ENCODE measurements around the gene ADPRHL1. TPM values are rescaled to one million over a fixed set of nuclear protein-coding genes. Genes with fewer than 3 reads are reported as not detected.

The ADPRHL1 gene
- total and polyA plus RNA-seq, 2 donors (not counting 3 experiments of a cell fraction or from before 2014, with no cell fraction given), result 0.52 to 0.97 TPM

GRCh38 chr13:113404723-113405471 is 48.4 kb downstream of the ADPRHL1 start:
- H4K20me1 ChIP-seq (replicated peaks; ENCODE audit: control insufficient read depth, extremely low read depth, insufficient read depth, low read length), result no peaks in the 10 kb centered on the region
- TF ChIP-seq CTCF (IDR thresholded peaks at IDR 0.05; ENCODE audit: extremely low read depth in 1 of 2, insufficient read depth in 1 of 2, low read depth in 1 of 2, low read length in 2 of 2), result no peak
- TF ChIP-seq POLR2A (IDR thresholded peaks at IDR 0.05; ENCODE audit: low read depth, low read length), result no peak
- no peak for TF ChIP-seq EZH2 (IDR thresholded peaks at IDR 0.05; ENCODE audit: borderline replicate concordance, low read depth, low read length, severe bottlenecking)
- no peak for TF ChIP-seq GATA2 (IDR thresholded peaks at IDR 0.05; ENCODE audit: insufficient read depth, insufficient read length, low read depth, low read length)
- TF ChIP-seq FOS (IDR thresholded peaks at IDR 0.05; ENCODE audit: borderline replicate concordance, insufficient read depth, low read length), result no peak
- TF ChIP-seq MYC (IDR thresholded peaks at IDR 0.05; ENCODE audit: low read depth, low read length), result no peak
- TF ChIP-seq POLR2AphosphoS5 (IDR thresholded peaks at IDR 0.05; ENCODE audit: insufficient read depth, low read depth, low read length), result no peak
- TF ChIP-seq JUN (IDR thresholded peaks at IDR 0.05; ENCODE audit: borderline replicate concordance, insufficient read depth, insufficient read length, low read depth), result no peak
- TF ChIP-seq MAX (IDR thresholded peaks at IDR 0.05; ENCODE audit: insufficient read depth, insufficient read length), result no peak
- H3K9me3 ChIP-seq (replicated peaks; ENCODE audit: control insufficient read depth, insufficient read depth, low read length), result no peaks in the 10 kb centered on the region
- H3K36me3 ChIP-seq (ENCODE audit: control insufficient read depth in 2 of 2, extremely low read depth in 1 of 2, insufficient read depth in 2 of 2, low read length in 2 of 2), result no peaks in the 10 kb centered on the region
- CTCF ChIA-PET, result no interaction called here
- no peaks in the 10 kb centered on the region for H3K4me1 ChIP-seq (ENCODE audit: control insufficient read depth, extremely low read depth, insufficient read depth, low read length)
- intact Hi-C loops (cut with micrococcal nuclease), result no loop called here
- DNase-seq (ENCODE audit: low read depth, low spot score), result no peak
- H3K9ac ChIP-seq (replicated peaks; ENCODE audit: extremely low read depth, insufficient read depth, low read length), result no peak overlapping the region
- no peaks in the 10 kb centered on the region for H3K79me2 ChIP-seq (ENCODE audit: control insufficient read depth, insufficient read depth, low read length)
- no peak overlapping the region for H3K4me2 ChIP-seq (ENCODE audit: insufficient read depth, low read length)
- no TSS peak for BruUV-seq (replicated peaks)
- POLR2A ChIA-PET, result no interaction called here
- H3K4me3 ChIP-seq (replicated peaks in 1 of 3; ENCODE audit: insufficient read depth in 1 of 3, low read depth in 1 of 3, low read length in 3 of 3), result no peak overlapping the region
- FAIRE-seq, result no peak
- no peak overlapping the region for H2AFZ ChIP-seq (ENCODE audit: low read depth, low read length)
- dilution Hi-C loops (cut with MboI; ENCODE audit: extremely low pct_ligation_motif_present, low sequenced_read_pairs), result no loop called here
- H3K27me3 ChIP-seq (ENCODE audit: control insufficient read depth in 2 of 2, insufficient read depth in 2 of 2, low read length in 2 of 2), result no peaks in the 10 kb centered on the region
- no peaks in the 10 kb centered on the region for H3K9me1 ChIP-seq (replicated peaks; ENCODE audit: control insufficient read depth, extremely low read depth, insufficient read depth, low read length)
- H3K27ac ChIP-seq (ENCODE audit: insufficient read depth, low read depth, low read length), result no peak overlapping the region

Measured in endothelial cell of umbilical vein (primary cell).